ENCODE measurements around the gene IRAK2. TPM values are rescaled to one million over a fixed set of nuclear protein-coding genes. Genes with fewer than 3 reads are reported as not detected.

Gene IRAK2
- total RNA-seq, 2 donors from 2014 or later = 0.99 to 3.9 TPM

DNA sequence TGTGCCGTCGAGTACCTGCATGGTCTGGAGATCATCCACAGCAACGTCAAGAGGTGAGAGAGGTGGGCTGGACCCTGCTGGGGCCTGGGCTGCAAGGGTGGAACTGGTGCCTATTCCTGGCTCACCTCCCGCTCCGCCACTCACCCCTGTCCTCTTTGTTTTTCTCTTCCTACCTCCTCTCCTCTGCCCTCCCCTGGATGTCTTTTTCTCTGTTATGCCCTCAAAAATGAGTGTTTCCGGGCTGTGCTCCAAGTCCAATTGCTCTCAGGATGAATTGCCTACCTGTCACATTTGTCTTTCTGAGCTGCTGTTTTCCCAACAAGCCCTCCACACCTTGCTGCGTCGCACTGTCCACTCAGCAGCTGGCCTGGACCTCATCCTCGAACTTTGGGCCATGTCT lies 55.0 kb downstream of the IRAK2 start:
- Histone ChIP-seq H3K4me1 (peaks cover 15% of the 10 kb centered on the region), H3K36me3 (replicated peaks in 1 of 2; ENCODE audit: insufficient read depth in 1 of 2, low read depth in 2 of 2) (no peaks in the 10 kb centered on the region), H3K27ac (peak overlapping the region in 2 of 4 donors; percentile 51 to 56), H3K9me3 (no peaks in the 10 kb centered on the region), H3K4me3 (no peak overlapping the region), H3K27me3 (no peaks in the 10 kb centered on the region)
- DNase-seq = peak in 2 of 4 donors; percentile 34 to 35
- WGBS, 2 donors = 56 to 65% methylated on average over 8 to 9 of the region's 9 CpGs
- no peak for TF ChIP-seq POLR2A (IDR thresholded peaks at IDR 0.05)
- TF ChIP-seq, protein P1, sequence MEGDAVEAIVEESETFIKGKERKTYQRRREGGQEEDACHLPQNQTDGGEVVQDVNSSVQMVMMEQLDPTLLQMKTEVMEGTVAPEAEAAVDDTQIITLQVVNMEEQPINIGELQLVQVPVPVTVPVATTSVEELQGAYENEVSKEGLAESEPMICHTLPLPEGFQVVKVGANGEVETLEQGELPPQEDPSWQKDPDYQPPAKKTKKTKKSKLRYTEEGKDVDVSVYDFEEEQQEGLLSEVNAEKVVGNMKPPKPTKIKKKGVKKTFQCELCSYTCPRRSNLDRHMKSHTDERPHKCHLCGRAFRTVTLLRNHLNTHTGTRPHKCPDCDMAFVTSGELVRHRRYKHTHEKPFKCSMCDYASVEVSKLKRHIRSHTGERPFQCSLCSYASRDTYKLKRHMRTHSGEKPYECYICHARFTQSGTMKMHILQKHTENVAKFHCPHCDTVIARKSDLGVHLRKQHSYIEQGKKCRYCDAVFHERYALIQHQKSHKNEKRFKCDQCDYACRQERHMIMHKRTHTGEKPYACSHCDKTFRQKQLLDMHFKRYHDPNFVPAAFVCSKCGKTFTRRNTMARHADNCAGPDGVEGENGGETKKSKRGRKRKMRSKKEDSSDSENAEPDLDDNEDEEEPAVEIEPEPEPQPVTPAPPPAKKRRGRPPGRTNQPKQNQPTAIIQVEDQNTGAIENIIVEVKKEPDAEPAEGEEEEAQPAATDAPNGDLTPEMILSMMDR (IDR thresholded peaks at IDR 0.05) = no peak
- intact Hi-C loops (cut with DNase I) = loop anchor here (10.0 kb wide), 1 partner anchor 55 kb away; the partner anchor contains the start of gene IRAK2
- peak; percentile 54 for ATAC-seq

DNA sequence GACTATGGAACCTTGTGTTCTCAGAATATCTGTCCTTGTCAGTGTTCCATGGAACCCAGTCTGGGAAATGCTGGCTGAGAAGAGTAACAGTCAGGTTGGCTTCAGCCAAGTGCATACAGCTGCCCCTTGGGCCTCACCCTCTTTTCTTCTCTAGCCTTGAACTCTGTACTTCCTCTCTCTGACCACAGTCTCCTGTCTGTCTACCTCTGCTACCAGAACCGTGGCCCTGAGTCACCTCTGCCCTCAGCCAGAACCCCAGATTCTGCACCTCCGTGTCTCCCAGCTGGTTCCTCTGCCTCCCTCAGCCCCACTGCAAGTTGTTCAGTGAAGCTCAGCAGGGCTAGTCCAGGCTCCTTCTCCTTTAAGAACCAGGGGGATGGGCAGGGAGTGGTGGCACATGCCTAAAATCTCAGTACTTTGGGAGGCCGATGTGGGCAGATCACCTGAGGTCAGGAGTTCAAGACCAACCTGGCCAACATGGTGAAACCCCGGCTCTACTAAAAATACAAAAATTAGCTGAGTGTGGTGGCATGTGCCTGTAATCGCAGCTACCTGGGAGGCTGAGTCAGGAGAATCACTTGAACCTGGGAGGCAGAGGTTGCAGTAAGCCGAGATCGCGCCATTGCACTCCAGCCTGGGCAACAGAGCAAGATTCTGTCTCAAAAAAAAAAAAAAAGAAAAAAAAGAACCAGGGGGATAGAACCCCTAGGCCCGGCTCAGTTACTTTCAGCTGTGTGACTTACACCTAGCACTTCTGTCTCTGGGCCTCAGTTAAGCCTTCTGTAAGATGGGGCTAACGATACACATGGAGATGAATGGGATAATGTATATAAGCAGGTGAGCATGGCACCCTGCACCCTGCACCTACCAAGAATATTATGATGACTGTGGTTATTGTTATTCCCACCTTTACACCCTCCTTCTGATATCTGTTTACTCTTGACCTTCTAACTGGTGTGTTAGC lies 59.2 kb downstream of the IRAK2 start:
- Histone ChIP-seq H3K27ac (no peak overlapping the region), H3K9me3 (no peaks in the 10 kb centered on the region), H3K36me3 (replicated peaks in 1 of 2; ENCODE audit: insufficient read depth in 1 of 2, low read depth in 2 of 2) (no peaks in the 10 kb centered on the region), H3K4me1 (peaks cover 20% of the 10 kb centered on the region), H3K4me3 (no peak overlapping the region), H3K27me3 (no peaks in the 10 kb centered on the region)
- 76 to 77% methylated on average over 10 of the region's 10 CpGs for WGBS, 2 donors
- intact Hi-C loops (cut with DNase I) = loop anchor here (10.0 kb wide), 1 partner anchor 59 kb away; the partner anchor contains the start of gene IRAK2
- ATAC-seq = no peak
- DNase-seq = no peak
- TF ChIP-seq, protein P1 (IDR thresholded peaks at IDR 0.05) = no peak
- TF ChIP-seq POLR2A (IDR thresholded peaks at IDR 0.05) = no peak

DNA sequence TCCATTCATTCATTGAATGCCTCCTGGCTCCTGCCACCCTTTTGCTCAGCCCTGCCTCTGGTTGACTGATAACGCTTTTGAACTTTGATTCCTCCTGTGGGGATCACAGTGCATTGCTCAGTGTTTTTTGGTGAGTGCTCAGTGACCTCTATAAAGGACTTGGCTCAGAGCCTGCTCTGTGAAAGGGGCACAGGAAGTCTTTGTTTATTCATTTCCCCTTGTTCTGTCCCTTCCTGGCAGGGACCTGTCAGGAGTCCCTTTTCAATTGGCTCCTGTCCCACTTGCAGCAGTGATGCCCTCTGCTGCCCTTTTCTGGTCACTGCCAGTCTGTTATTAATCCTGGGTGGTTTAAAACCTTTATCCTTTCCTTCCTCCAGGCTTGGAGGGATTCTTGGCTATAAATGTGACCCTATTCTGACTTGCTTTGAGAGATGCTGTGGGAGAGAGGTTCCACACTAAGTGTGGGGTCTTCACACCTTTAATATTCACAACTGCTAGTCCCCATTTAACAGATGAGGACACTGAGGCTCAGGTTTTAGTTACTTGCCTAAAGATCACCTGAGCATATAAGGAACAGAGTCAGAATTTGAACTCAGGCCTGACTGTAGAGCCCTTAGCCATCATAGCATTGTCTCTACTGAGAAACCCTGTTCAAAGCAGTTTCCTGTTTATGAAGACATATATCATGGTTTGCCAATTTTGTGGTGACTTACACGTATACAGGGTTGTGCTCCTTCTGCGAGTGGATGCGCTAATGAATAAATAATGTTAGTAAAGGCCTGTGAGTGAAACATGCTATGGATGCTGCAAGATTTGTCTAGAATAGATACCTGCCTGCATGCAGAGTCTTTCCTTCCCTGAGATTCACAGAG lies 60.3 kb downstream of the IRAK2 start:
- H3K9me3 ChIP-seq = no peaks in the 10 kb centered on the region
- peak; percentile 78 to 83 (median 80) for DNase-seq
- no peak overlapping the region for H3K4me3 ChIP-seq
- peaks cover 12% of the 10 kb centered on the region for H3K4me1 ChIP-seq
- peak; percentile 86 for ATAC-seq
- TF ChIP-seq, protein P1 (IDR thresholded peaks at IDR 0.05) = peak; percentile 66 to 94 (median 90)
- no peak for TF ChIP-seq POLR2A (IDR thresholded peaks at IDR 0.05)
- H3K27me3 ChIP-seq = no peaks in the 10 kb centered on the region
- intact Hi-C loops (cut with DNase I) = loop anchor here (10.0 kb wide), 1 partner anchor 60 kb away; the partner anchor contains the start of gene IRAK2
- peak overlapping the region in 1 of 4 donors; percentile 24 for H3K27ac ChIP-seq
- whole genome bisulfite sequencing, 2 donors = 49 to 70% methylated on average over 4 of the region's 4 CpGs
- no peaks in the 10 kb centered on the region for H3K36me3 ChIP-seq (replicated peaks in 1 of 2; ENCODE audit: insufficient read depth in 1 of 2, low read depth in 2 of 2)

DNA sequence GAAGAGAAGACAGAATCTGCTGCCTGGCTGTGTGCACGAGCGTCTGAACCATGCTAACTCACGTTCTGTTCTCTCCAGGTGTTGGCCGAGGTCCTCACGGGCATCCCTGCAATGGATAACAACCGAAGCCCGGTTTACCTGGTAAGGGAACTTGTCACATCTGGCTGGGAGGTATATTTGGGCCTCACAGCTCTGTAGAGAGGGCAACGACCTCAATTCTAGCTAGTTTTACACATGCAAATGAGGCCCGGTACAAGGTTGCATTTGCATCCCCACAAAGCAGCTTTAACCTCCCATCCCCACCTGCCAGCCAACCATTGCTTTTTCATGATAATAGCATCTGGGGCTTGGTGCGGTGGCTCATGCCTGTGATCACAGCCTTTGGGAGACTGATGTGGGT lies 61.6 kb downstream of the IRAK2 start:
- 68 to 77% methylated on average over 9 to 10 of the region's 10 CpGs for WGBS, 2 donors
- DNase-seq (no peak), ATAC-seq (no peak)
- Histone ChIP-seq H3K36me3 (replicated peaks in 1 of 2; ENCODE audit: insufficient read depth in 1 of 2, low read depth in 2 of 2) (no peaks in the 10 kb centered on the region), H3K9me3 (no peaks in the 10 kb centered on the region), H3K27me3 (no peaks in the 10 kb centered on the region), H3K27ac (no peak overlapping the region), H3K4me3 (no peak overlapping the region), H3K4me1 (peaks cover 7% of the 10 kb centered on the region)
- TF ChIP-seq, protein P1 (IDR thresholded peaks at IDR 0.05) = no peak
- no peak for TF ChIP-seq POLR2A (IDR thresholded peaks at IDR 0.05)
- intact Hi-C loops (cut with DNase I) = loop anchor here (10.0 kb wide), 1 partner anchor 61 kb away; the partner anchor contains the start of gene IRAK2

Data from body of pancreas (tissue), 4 donors.